Activated naive CD8-positive, alpha-beta T cell (primary cell): ENCODE data around the gene PMPCB.
A peak's percentile ranks its signal among the peaks of the same experiment; 100 is the strongest.

ENCODE experiments used
- H3K27ac Mint-ChIP-seq: one replicate; pipeline ENCODE4 v1.8.0; 2021; ENCODE audit warnings: mixed read lengths
- H3K27me3 Mint-ChIP-seq: one replicate; pipeline ENCODE4 v1.8.0; 2021; ENCODE audit warnings: mixed read lengths
- H3K36me3 Mint-ChIP-seq: one replicate; pipeline ENCODE4 v1.8.0; 2021; ENCODE audit warnings: mixed read lengths
- H3K4me1 Mint-ChIP-seq: one replicate; pipeline ENCODE4 v1.8.0; 2021; ENCODE audit warnings: low read depth, mixed read lengths
- H3K4me3 Mint-ChIP-seq: one replicate; pipeline ENCODE4 v1.8.0; 2021; ENCODE audit warnings: mild to moderate bottlenecking, mixed read lengths
- H3K9me3 Mint-ChIP-seq: one replicate; pipeline ENCODE4 v1.8.0; 2021; ENCODE audit warnings: low read depth, mixed read lengths

Gene PMPCB

GRCh38 chr7:103347507-103348267 is 50.5 kb downstream of the PMPCB start, which contains the start of gene PSMC2:
Gene PSMC2 (plus strand): TSS chr7:103347643. CDS start chr7:103347712, 69 bp downstream.
- Mint-ChIP-seq H3K27ac (peak within 1 kb of the TSS; percentile 97), H3K4me3 (peak within 1 kb of the TSS; percentile 94), H3K4me1 (peaks cover 66% of the 10 kb centered on the region), H3K36me3 (peaks cover 6% of the 10 kb centered on the region), H3K27me3 (no peaks in the 10 kb centered on the region), H3K9me3 (no peaks in the 10 kb centered on the region)

GRCh38 chr7:103348452-103348851 is 51.2 kb downstream of the PMPCB start:
- Mint-ChIP-seq H3K4me3 (peak overlapping the region; percentile 94), H3K36me3 (peaks cover 6% of the 10 kb centered on the region), H3K27ac (peak overlapping the region; percentile 97), H3K9me3 (no peaks in the 10 kb centered on the region), H3K4me1 (peaks cover 69% of the 10 kb centered on the region), H3K27me3 (no peaks in the 10 kb centered on the region)

GRCh38 chr7:103348959-103349358 is 51.7 kb downstream of the PMPCB start:
- no peaks in the 10 kb centered on the region for H3K27me3 Mint-ChIP-seq
- H3K36me3 Mint-ChIP-seq: peaks cover 6% of the 10 kb centered on the region
- peaks cover 66% of the 10 kb centered on the region for H3K4me1 Mint-ChIP-seq
- H3K27ac Mint-ChIP-seq: peak overlapping the region; percentile 97
- H3K4me3 Mint-ChIP-seq: peak overlapping the region; percentile 94
- no peaks in the 10 kb centered on the region for H3K9me3 Mint-ChIP-seq

GRCh38 chr7:103349805-103350204 is 52.6 kb downstream of the PMPCB start:
- Mint-ChIP-seq H3K36me3 (peaks cover 6% of the 10 kb centered on the region), H3K4me3 (peak overlapping the region; percentile 94)

More at GRCh38 chr7:103349805-103350204, 52.6 kb downstream of the PMPCB start:
- Mint-ChIP-seq H3K4me1 (peaks cover 64% of the 10 kb centered on the region), H3K27me3 (no peaks in the 10 kb centered on the region), H3K27ac (peak overlapping the region; percentile 80), H3K9me3 (no peaks in the 10 kb centered on the region)
